ENCODE measurements around the gene AXIN1.

AXIN1 gene

DNA sequence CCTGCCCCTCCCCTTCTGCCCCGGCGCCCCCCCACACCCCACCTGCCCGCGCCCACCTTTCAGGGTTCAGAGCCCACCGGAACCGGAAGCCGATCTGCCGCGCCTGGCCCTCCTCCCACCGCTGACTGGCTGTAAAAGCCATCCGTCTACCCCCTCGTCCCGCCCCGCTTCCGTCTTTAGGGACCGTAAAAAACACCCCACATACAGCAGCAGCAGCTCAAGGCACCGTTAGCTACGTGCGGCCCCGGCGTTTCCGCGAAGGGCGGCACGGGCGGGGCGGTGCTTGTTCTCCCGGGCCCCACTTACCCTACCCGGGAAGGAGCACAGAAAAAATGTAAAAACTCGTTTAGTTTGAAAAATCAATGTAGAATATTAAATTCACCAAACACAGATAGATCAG, 17.9 kb upstream of the AXIN1 start, which contains the start of gene MRPL28:
TSS of gene MRPL28 (minus strand) at position 96 of the 400 bp plus-strand sequence. CDS start 320 bp downstream, outside the sequence.
- peak; percentile 40; the same call in 1 of the 2 replicates for TF ChIP-seq POLR2AphosphoS5 (IDR thresholded peaks at IDR 0.05; ENCODE audit: low read depth, low read length)
- 0 out of 2 replicates have a peak, but pooled peaks have one; percentile 38 for TF ChIP-seq SIN3A (IDR thresholded peaks at IDR 0.05; ENCODE audit: borderline replicate concordance, insufficient read depth, low read length)
- TF ChIP-seq, protein P1, sequence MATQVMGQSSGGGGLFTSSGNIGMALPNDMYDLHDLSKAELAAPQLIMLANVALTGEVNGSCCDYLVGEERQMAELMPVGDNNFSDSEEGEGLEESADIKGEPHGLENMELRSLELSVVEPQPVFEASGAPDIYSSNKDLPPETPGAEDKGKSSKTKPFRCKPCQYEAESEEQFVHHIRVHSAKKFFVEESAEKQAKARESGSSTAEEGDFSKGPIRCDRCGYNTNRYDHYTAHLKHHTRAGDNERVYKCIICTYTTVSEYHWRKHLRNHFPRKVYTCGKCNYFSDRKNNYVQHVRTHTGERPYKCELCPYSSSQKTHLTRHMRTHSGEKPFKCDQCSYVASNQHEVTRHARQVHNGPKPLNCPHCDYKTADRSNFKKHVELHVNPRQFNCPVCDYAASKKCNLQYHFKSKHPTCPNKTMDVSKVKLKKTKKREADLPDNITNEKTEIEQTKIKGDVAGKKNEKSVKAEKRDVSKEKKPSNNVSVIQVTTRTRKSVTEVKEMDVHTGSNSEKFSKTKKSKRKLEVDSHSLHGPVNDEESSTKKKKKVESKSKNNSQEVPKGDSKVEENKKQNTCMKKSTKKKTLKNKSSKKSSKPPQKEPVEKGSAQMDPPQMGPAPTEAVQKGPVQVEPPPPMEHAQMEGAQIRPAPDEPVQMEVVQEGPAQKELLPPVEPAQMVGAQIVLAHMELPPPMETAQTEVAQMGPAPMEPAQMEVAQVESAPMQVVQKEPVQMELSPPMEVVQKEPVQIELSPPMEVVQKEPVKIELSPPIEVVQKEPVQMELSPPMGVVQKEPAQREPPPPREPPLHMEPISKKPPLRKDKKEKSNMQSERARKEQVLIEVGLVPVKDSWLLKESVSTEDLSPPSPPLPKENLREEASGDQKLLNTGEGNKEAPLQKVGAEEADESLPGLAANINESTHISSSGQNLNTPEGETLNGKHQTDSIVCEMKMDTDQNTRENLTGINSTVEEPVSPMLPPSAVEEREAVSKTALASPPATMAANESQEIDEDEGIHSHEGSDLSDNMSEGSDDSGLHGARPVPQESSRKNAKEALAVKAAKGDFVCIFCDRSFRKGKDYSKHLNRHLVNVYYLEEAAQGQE (IDR thresholded peaks at IDR 0.05; ENCODE audit: insufficient read depth in 1 of 2, low read depth in 2 of 2, low read length in 2 of 2) = no peak
- TF ChIP-seq FOXP2 (optimal IDR thresholded peaks at IDR 0.05; ENCODE audit: borderline replicate concordance, extremely low read depth, extremely low read length, insufficient read depth) = peak; percentile 30
- TF ChIP-seq TAF1 (IDR thresholded peaks at IDR 0.05; ENCODE audit: borderline replicate concordance, insufficient read depth, low read length) = 0 out of 2 replicates have a peak, but pooled peaks have one; percentile 23

DNA sequence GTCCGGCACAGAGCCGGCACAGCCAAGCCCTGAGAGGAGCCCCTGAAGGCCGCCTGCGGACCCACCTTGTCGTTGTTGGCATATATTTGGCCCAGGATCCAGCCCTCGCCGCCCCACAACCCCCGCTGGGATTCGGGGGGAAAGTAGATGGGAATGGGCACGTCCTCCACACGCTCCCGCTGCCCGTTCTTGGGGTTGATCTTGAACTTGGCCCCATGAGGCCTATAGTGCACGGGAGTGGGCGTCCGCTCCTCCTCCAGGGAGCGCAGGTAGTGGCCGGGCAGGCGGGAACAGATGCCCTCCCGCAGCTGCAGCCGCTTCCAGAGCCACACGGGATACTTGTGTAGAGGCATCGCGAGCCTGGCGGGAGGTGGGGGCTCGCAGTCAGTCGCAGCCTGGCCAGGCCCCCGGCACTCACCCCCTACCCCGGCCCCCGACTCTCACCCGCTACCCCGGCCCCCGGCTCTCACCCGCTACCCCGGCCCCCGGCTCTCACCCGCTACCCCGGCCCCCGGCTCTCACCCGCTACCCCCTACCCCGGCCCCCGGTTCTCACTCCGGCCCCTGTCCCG, 17.4 kb upstream of the AXIN1 start:
- no peak for TF ChIP-seq TAF1 (IDR thresholded peaks at IDR 0.05; ENCODE audit: borderline replicate concordance, insufficient read depth, low read length)
- TF ChIP-seq, protein P1 (IDR thresholded peaks at IDR 0.05; ENCODE audit: insufficient read depth in 1 of 2, low read depth in 2 of 2, low read length in 2 of 2) = no peak
- no peak for TF ChIP-seq SIN3A (IDR thresholded peaks at IDR 0.05; ENCODE audit: borderline replicate concordance, insufficient read depth, low read length)
- no peak for TF ChIP-seq POLR2AphosphoS5 (IDR thresholded peaks at IDR 0.05; ENCODE audit: low read depth, low read length)
- no peak for TF ChIP-seq FOXP2 (optimal IDR thresholded peaks at IDR 0.05; ENCODE audit: borderline replicate concordance, extremely low read depth, extremely low read length, insufficient read depth)

DNA sequence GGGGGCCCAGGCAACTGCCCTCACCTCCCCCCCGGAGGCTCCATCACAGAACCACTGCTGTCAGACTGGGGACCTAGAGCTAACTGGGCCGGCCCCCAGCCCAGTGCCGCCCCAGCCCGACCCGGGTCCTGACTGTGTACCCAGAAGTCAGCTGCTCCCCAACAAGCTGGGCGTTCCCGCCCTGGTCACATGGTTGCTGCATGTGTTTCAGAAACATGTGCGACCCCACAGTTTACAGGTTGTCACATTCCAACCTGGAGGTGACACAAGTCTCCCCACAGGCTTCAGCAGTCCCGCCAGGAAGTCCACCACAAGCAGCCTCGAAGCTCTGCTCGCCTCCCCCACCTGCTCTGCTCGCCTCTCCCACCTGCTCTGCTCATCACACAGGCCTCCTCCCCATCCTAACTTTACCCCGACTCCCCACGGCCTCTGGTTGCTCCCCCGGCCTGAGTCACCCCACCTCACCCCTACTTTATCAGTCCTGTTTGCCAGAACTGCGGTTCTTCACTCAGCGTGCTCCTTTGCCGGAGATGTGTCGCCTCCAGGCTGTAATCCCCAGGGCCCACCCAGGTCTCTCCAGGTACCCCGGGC, 16.8 kb upstream of the AXIN1 start:
- TF ChIP-seq TAF1 (IDR thresholded peaks at IDR 0.05; ENCODE audit: borderline replicate concordance, insufficient read depth, low read length) (no peak), POLR2AphosphoS5 (IDR thresholded peaks at IDR 0.05; ENCODE audit: low read depth, low read length) (no peak), SIN3A (IDR thresholded peaks at IDR 0.05; ENCODE audit: borderline replicate concordance, insufficient read depth, low read length) (no peak), FOXP2 (optimal IDR thresholded peaks at IDR 0.05; ENCODE audit: borderline replicate concordance, extremely low read depth, extremely low read length, insufficient read depth) (no peak)
- TF ChIP-seq, protein P1 (IDR thresholded peaks at IDR 0.05; ENCODE audit: insufficient read depth in 1 of 2, low read depth in 2 of 2, low read length in 2 of 2) = no peak

DNA sequence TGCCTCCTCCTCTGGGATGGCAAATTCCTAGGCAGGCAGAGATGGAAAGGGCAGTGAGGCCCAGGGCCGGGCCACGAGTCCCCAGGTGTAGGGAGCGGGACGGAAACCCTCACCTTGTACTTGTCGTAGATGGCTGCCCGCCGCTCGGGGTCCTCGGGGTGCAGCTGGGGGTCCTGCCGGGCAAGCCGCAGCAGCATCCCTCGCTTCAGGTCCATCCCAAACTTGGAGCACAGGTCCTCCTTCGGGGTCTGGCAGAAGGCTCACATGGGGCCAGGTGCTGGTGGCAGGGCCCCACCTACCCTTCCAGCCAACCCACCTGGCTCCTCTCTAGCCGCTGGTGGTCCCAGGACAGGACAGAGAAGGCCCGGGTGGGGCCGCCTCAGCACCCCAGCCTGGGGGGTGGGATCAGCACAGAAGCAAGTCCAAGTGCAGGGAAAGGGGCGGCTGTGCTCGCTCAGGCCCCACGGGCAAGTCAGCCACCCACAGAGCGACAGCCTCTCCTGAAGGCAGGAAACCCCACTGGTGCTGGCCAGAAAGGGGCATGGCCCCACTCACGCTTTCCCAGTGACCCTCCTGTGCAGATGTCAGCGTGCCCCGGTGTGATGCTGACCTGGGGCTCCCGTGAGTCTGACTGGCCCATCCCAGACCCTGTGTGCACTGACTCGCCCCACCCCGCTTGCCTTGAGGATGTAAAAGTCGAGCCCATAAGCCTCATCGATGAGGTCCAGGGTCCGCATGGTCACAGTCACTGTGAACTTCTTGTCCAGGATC, 16.1 kb upstream of the AXIN1 start:
- TF ChIP-seq FOXP2 (optimal IDR thresholded peaks at IDR 0.05; ENCODE audit: borderline replicate concordance, extremely low read depth, extremely low read length, insufficient read depth) (no peak), TAF1 (IDR thresholded peaks at IDR 0.05; ENCODE audit: borderline replicate concordance, insufficient read depth, low read length) (no peak), SIN3A (IDR thresholded peaks at IDR 0.05; ENCODE audit: borderline replicate concordance, insufficient read depth, low read length) (no peak), POLR2AphosphoS5 (IDR thresholded peaks at IDR 0.05; ENCODE audit: low read depth, low read length) (no peak)
- TF ChIP-seq, protein P1 (IDR thresholded peaks at IDR 0.05; ENCODE audit: insufficient read depth in 1 of 2, low read depth in 2 of 2, low read length in 2 of 2) = no peak

Measured in PFSK-1 (cell line).